IPS-NIHi7 (cell line): ENCODE data around the gene LATS2.

Experiments used
- DNase-seq: peaks from one replicate; pipeline ENCODE4 v3.0.0; 2012; ENCODE audit warnings: mixed read lengths; ENCODE audit errors: extremely low spot score

Gene LATS2

DNA sequence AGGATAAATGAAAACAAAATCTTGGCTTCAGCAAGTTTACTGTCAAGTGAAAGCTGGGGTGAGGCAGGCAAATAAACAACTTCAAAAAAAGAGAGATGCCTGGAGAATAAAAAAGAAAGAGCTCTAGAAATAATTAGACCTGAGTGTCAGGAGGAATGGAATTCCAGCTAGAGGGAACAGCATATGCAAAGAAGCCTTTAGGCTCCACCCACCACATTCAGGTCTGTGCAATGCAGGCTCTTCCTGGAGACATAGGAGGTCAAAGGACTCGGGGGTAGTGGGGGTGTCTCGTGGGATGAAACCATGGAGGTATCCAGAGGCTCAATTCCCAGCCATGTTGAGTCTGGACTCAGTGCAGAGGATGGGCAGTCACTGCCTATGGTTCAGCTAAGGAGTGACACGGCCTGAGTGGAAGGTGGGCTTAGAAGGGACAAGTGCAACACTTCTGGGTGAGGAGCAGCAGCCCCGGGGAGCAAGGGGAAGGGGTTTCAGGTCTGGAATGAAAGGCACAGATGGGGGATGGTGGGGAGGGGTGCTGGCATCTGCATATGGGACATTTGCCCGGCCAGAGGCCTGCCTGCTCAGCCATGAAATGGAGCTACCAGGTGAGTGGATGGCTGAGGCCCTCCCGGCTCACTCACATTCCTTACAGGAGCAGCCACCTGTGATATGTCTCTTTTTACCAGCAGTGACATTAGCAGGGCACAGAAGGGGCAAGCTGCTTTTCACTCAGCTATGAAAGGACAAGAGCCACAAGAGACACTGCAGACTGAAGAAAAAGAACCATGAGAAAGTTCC lies 12.3 kb downstream of the LATS2 start:
- DNase-seq = no peak

DNA sequence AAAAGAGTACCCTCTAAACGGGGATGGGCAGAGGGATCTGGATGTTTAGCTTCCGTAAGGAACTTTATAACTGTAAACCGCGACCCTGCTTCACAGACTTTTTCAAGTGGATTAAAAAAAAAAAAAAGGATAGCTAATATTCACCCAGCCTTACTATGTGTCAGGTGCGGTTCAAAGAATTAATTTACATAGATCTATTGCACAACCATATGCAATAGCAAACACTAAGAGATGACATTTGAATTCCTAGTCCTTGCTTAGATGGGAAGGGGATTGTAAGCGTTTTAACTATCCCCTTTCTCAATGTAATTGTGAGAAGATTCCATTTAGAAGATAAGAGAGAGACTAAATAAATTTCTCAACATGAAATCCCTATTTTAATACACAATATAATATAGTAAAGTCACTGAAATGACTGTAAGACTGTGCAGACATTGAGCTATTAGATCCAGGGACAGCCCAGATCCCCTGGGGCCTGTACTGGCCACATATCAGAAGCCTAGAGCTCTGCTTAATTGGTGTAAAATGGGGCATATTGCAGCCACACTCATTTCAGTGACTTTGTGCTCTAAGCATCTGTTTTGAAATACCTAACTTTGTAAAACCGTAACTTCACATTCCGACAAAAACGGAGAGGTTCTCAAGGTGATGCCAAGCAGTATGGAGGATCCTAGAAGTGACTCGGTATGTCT lies 13.6 kb downstream of the LATS2 start:
- no peak for DNase-seq

DNA sequence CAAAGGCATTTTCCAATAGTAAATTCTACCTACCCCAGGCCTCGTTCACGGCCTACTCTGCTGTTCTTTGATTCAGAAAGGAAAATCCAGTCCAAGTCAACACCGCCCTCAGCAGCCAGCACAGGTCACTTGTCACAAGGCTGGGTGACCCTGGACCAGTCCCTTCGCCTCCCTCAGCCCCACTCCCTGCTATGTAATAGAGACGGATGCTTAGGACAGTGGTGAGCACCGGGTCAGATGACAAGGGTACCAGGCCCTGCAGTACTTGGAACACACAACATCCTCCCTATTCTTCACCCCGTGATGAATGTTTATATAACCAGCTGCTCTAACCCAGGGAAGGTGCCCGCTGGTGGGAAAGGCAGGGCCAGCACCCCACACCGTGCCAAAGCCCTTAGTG lies 14.3 kb downstream of the LATS2 start:
- DNase-seq = no peak

DNA sequence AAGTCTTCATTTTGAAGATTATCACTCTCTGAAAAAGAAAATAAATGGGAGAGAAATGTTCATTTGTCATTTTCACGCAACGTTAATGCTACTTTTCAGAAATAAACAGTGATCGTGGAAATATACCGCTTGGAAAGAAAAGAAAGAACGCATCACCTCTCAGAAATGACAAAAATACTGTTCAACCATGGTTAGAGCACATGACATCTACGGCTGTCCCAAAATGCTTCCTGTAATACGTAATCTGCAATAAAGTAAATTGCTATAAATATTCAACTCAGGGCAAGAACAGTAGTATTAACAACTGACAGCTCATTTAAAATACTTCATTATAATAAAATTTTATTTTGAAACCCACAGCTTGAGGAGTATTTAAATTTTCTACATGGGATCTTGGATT lies 15.2 kb downstream of the LATS2 start:
- DNase-seq = no peak

DNA sequence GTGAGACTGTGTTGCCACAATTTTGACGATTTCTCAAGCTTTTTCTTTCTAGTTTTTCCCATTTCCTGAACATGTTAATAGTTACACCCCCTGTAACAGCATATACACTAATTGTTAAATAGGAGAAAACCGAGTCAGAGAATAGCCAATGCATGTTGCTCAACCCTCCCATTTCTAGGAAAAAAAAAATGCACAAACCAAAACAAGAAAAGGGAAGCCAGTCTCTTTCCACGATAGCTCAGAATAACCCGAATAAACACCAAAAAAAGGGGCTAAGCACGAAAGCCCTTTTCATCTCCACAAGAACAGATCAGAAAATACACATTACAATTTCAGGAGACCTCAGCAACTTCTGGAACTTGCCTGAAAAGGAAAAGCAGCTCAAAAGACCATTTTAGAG lies 16.3 kb downstream of the LATS2 start:
- no peak for DNase-seq

DNA sequence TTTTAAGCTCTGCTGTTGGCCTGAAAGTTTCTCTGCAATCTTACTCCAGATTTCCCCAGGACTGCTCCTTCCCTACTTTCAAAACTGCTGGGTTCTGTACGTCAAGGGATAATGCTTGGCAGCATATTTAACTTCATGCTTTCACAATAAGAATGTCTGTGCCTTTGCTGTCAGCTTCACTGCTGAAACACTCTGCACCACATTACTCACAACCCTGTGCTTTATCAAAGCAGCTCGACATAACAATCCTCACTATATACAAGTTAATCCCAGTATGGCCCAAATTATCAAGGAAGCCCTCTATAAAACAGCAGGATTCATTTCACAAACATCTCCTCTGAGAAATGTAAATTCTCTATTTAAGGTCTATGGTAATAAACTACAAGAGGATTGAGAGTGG lies 17.5 kb downstream of the LATS2 start:
- DNase-seq = no peak

DNA sequence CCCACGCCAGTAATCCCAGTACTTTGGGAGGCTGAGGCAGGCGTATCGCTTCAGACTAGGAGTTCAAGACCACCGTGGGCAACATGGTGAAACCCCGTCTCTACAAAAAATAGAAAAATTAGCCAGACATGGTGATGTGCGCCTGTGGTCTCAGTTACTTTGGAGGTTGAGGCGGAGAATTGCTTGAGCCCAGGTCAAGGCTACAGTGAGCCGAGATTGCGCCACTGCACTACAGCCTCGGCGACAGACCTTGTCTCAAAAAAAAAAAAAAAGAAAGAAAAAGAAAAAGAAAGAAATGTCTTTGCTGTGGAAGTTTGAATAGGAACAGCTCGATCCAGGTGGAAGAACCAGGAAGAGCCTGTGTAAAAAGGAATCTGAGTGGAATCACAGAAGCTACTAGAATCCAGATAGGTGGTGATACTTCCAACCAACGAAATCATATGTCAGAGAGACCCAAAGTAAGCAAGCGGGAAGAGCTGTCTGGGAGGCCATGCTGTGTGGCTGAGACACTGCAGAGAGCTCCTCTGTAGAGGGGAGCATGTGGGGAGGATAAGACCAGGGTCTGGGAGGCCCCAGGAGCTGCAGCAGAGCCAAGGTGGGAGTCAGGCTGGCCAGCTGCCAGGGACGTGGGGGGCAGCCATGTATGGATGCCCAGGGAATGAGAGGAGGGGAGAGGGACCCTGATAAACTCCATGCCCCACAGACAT lies 21.1 kb downstream of the LATS2 start:
- DNase-seq = no peak

DNA sequence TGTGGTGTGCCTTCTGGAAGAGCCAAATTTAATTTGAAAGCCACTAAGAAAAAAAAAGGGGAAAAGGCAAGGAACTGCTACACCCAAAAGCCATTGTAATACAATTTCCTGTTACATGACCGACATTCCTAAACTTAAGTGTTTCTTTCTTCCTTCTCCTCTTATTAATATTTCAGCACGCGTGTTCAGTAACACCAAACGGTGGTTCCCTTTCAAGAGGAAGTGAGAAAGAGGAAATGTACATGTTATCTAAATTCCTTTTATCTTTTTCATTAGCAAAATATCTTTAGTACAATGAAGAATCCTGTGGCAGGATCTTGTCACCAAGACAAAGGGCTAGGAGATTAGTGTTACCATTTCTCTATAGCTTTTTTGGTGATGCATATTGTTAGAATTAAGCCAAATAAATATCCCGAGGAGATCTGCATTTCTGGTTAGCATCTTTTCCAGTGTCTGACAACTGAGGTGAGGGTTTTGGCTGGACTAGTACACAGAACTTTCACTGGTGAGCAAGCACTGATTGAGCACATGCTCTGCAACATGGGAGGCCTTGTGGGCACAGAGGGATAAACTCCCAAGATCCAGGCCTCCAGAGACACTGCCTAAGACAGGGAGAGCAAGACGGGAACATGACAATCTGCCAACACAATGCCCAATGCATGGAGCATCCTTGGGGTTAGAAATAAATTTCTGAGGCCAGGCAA lies 22.1 kb downstream of the LATS2 start:
- no peak for DNase-seq

DNA sequence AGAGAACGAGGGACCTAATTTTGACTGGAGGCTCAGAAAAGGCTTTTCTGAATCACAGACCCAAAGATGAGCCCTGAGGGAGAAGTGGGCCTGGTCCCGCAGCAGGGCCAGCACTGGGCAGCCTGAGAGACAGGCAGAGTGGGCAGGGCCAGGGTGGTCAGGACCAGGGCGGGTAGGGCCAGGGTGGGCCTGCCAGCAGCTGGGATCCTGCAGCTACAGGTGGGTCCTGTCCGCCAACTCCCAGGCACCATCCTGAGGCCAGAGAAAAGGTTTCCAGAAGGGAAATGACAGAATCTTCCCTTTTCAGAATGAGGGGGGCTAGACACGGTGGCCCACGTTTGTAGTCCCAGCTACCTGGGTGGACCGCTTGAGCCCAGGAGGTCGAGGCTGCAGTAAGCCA lies 23.7 kb downstream of the LATS2 start:
- DNase-seq = no peak

DNA sequence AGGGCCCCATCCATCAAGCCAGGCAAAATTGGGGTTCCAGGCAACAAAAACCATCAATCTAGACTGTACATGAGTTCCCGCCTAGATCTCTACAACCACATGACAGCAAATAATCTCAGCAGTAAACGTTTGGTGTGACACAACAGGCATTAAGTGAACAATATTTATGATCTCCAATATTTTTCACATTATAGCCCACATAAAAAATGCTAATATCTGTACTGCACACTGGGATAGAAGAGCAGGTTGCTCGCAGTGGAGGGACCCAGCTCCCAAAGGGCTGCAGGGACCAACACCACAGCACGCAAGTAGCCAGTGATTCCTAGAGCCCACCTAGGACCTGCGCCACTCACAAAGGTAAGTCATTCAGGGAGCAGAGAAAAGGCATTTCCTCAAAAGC lies 25.9 kb downstream of the LATS2 start:
- no peak for DNase-seq

DNA sequence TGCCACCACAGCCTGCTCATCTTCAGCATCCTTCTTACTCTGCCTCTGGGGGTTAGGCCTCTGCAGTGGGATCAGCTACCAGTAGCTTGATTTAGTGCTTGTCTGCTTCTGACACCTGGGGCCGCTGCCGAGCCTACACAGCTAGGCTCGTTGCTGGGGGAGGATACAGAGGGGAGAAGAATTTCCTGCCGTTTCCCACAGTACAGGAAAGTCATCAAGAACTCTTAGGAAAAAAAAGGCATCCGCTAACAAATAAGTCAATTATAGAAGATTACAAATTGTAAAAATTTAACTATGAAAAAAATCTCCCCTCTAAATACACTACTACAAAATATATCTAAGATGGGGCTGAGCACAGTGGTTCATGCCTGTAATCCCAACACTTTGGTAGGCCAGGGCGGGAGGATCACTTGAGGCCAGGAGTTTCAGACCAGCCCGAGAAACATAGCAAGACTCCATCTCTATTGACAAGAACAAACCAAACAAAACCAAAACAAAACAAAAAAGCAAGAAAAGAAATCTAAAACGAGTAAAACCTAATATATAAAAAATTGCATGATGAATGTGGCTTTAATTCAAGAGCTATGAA lies 26.7 kb downstream of the LATS2 start:
- DNase-seq = peak; percentile 57

DNA sequence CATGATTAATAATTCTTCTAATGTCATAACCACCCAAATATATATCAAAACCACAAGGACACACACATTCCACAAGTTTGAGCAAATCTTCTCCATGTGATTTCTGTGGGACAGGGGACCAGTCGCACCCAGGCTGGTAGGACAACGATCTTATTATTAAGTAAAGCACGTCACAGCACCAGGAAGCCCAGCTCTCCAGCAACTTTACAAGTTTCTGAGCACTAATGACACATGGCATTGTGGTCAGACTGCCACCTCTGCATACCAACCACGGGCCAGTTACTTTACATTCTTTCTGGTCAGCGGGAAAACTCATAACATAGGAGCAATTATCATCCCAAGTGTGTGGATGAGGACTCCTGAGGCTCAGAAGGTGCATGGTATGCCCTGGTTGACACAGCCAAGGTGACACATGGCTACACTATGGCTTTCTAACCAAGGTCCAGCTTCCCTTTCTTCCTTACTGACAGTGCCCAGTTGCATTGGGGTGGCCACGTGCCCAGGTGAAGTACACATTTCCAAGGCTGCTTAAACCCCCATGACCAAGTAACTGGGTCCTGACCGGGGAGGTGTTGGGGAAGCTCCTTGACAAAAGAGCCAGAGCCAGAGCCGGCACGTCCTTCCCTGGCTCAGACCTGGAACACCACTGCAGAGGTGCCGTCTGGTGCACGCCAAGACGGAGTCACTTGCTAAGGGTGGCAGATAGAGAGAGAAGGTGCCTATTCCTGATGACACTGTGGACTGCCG lies 27.4 kb downstream of the LATS2 start:
- DNase-seq = no peak

DNA sequence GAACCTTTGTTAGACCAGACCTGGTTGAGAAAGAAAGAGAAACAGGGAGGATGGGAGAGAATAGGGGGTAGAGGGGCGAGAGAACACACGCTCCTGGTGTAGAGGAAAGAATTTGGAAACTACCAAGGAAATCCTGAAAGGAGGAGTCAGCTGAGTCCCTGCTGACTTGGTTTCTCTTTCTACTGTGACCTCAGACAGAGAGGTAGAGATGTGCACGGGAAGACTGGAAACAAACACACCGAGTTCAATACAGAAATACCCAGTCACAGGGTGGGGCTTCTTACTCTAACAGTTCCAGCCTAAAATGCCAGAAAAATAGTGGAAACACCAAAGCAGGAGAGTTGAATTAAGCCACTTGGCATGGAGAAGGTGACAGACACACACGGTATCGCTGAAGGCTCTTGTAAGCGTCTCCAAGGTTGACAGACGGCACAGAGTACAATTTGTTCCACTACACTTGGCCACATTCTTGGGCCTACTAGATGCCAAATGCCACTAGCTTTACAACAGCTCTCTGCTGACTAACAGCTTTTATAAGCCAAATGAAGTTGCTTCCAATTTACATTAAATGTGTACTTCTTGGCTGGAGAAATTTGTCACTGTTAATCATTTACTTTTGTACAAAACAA lies 28.1 kb downstream of the LATS2 start:
- no peak for DNase-seq

DNA sequence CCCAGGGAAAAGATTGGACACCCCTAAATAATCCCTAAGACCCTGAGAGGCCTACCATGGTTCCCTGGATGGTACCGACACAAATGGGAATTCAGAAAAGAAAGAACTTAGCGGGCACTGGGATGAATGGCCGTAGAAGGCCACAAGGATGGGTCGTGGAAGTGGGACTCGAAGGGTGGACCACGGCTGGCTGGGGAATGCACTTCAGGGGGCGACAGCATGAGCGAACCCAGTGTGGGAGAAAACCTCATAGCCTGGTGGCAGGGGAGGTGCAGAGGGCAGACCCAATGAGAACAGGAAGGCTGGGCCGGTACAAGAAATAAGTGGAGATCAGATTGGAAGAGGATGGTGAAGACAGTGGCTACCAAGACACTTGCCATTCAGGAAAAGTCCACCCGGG lies 28.7 kb downstream of the LATS2 start:
- DNase-seq = no peak

DNA sequence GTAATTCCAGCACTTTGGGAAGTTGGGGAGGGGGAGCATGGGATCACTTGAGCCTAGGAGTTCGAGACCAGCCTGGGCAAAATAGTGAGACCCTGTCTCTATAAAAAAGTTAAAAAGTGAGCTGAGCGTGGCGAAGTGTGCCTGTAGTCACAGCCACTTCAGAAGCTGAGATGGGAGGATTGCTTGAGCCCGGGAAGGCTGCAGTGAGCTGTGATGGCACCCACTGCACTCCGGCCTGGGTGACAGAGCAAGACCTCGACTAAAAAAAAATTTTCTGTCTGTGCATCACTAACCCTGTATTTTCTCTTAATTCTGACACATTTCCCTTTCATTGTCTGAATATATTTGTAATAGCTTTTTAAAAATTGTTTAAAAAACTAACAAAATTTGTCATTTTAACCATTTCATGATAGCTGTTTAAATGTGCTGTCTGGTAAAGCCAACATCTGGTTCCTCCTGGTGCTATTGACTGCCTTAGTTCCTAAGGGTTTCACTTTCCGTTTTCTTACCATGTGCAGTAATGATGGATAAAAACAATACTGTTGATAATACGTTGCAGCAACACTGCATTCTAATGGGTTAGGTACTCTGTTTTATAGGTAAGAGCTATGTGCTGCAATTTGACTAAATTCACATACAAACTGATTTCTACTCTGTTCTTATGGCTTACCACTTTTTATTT lies 29.7 kb downstream of the LATS2 start:
- DNase-seq = no peak

DNA sequence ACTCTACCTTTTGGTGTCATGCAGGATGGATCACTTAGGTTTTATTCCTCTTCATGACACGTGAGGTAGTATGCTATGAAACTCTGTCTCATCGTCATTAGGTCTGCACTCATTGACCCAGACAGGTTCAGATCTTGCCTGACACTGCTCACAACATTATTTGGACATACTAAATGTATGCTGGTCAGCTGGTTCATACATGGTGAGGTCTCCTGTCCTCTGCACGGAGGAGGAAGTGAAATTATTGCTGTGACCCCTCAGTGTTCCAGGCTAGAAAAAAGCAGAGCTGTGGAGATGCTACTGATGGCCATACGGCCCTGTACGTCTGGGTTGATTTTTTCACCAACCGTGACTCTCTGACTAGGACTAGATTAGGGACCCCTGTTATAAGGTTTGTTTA lies 35.8 kb downstream of the LATS2 start:
- DNase-seq = no peak

DNA sequence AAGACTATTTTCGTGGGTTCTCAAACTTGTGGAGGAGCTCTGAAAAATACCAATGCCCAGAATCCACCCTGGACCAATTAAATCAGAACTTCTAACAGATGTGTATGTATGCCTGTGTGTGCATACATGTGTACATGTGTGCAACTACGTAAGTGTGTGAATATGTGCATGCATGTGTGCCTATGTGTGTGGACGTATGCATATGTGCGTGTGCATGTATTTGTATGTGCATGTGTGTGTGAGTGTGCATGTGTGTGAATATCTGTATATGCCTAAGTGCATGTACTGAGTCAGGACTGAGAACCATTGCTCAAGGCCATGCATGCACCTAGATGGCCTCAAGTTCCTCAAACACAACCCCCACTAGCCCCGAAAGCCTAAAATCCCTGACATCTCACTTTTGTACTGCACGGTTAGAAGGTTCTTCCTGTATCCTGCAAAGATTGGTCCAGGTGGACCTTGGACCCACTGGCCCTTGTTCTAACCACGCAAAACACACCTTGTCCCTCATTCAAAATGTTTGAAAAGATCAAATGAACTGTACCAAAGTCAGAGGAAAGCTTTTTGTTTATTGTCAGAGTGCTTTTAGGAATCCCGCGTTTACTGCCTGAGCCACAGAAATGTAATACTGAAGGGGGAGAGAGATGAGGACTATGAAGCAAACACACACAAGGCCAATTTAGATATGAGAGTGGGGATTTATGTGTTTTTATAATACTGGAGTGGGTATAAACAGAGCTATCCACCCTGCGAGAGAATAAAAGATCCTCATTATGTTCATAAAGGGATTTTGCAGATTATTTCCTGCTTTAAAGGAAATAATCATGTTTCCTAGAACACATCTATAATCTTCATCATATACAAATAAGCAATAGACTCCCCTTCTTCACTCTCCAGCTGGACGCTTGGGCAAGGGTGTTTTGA lies 39.1 kb downstream of the LATS2 start:
- DNase-seq = no peak

DNA sequence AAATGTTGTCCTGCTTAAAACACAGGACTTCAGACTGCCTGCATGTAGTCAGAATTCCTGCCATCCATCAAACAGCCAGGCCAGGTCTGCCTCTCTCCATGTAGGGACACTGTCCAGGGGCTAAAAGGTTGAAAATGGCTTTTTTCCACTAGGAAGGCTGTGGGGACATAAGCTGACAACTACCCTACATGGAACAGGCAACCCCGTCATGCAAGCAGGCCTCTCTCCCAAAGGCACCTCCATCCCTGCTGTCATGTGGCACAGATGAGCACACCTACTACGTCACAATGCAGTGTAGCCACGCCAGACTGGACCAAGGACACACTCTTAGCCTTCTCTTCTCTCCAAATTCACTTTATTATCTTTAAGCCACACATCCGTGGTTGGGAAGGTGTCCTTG lies 40.8 kb downstream of the LATS2 start:
- DNase-seq = no peak

DNA sequence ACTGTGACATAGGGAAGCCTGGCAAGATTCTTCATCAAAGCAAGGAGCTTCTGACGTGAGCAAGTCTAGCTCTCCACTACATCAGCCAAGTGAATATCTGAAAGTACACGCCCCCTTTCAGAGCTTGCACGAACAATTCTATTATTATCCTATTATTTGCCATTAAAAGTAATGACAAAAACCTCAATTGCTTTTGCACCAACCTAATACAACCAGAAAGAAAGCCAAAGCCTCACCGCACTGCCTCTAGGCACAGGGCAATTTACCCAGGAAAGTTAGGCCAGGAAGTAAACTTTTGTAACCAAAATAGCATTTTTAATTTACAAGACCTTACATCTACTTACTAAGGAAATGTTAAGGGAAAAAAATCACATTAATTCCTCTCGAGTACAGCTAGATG lies 41.2 kb downstream of the LATS2 start:
- no peak for DNase-seq
